Measurements from ENCODE around the gene EIF3J. TPM values are rescaled to one million over a fixed set of nuclear protein-coding genes. Genes with fewer than 3 reads are reported as not detected.
"Not testable (repeated sequence)": the region's sequence is repeated elsewhere in the genome, so short reads cannot be mapped to it uniquely, and the experiment has no call there.

EIF3J gene
- total RNA-seq, 1 donor from 2014 or later: 60.6 TPM

- no peaks in the 10 kb centered on the region for H3K4me1 ChIP-seq
- no peaks in the 10 kb centered on the region for H3K9me3 ChIP-seq
- H3K27ac ChIP-seq: no peak overlapping the region
- DNase-seq: no peak
- intact Hi-C loops (cut with DNase I): no loop called here
- no peak for TF ChIP-seq CTCF (IDR thresholded peaks at IDR 0.05)
- no peak for ATAC-seq
- no peaks in the 10 kb centered on the region for H3K27me3 ChIP-seq (ENCODE audit: low read depth)
- H3K36me3 ChIP-seq: peaks cover 63% of the 10 kb centered on the region
- no peak overlapping the region for H3K4me3 ChIP-seq
Observed at GRCh38 chr15:44525018-44525417, 11.9 kb upstream of the EIF3J start.

GRCh38 chr15:44527241-44527640, 9.7 kb upstream of the EIF3J start:
- intact Hi-C loops (cut with DNase I): no loop called here
- H3K27me3 ChIP-seq (ENCODE audit: low read depth): no peaks in the 10 kb centered on the region
- no peak for TF ChIP-seq CTCF (IDR thresholded peaks at IDR 0.05)
- H3K36me3 ChIP-seq: peaks cover 43% of the 10 kb centered on the region
- no peaks in the 10 kb centered on the region for H3K4me1 ChIP-seq
- no peak overlapping the region for H3K4me3 ChIP-seq
- ATAC-seq (no peak), DNase-seq (no peak)
- H3K9me3 ChIP-seq: no peaks in the 10 kb centered on the region
- no peak overlapping the region for H3K27ac ChIP-seq

- intact Hi-C loops (cut with DNase I): no loop called here
- H3K36me3 ChIP-seq: peaks cover 16% of the 10 kb centered on the region
- ATAC-seq: no peak
Observed at GRCh38 chr15:44529864-44530604, 6.9 kb upstream of the EIF3J start.

GRCh38 chr15:44530653-44531052, 6.3 kb upstream of the EIF3J start:
- TF ChIP-seq CTCF (IDR thresholded peaks at IDR 0.05): no peak
- H3K4me3 ChIP-seq: no peak overlapping the region
- no peak for ATAC-seq
- H3K4me1 ChIP-seq: peaks cover 10% of the 10 kb centered on the region
- no peaks in the 10 kb centered on the region for H3K27me3 ChIP-seq (ENCODE audit: low read depth)
- peaks cover 11% of the 10 kb centered on the region for H3K36me3 ChIP-seq
- intact Hi-C loops (cut with DNase I): no loop called here
- no peak for DNase-seq
- H3K27ac ChIP-seq: no peak overlapping the region
- no peaks in the 10 kb centered on the region for H3K9me3 ChIP-seq

More at GRCh38 chr15:44529864-44530604, 6.9 kb upstream of the EIF3J start:
- Histone ChIP-seq H3K9me3 (no peaks in the 10 kb centered on the region), H3K27ac (no peak overlapping the region), H3K4me1 (peaks cover 4% of the 10 kb centered on the region), H3K27me3 (ENCODE audit: low read depth) (no peaks in the 10 kb centered on the region), H3K4me3 (no peak overlapping the region)
- no peak for DNase-seq
- no peak for TF ChIP-seq CTCF (IDR thresholded peaks at IDR 0.05)

GRCh38 chr15:44532275-44532674, 4.7 kb upstream of the EIF3J start:
- not testable (repeated sequence) for ATAC-seq

GRCh38 chr15:44532689-44533088, 4.3 kb upstream of the EIF3J start:
- DNase-seq: no peak
- no peak overlapping the region for H3K27ac ChIP-seq
- H3K4me3 ChIP-seq: no peak overlapping the region
- H3K36me3 ChIP-seq: no peaks in the 10 kb centered on the region
- H3K27me3 ChIP-seq (ENCODE audit: low read depth): no peaks in the 10 kb centered on the region
- intact Hi-C loops (cut with DNase I): no loop called here
- TF ChIP-seq CTCF (IDR thresholded peaks at IDR 0.05): no peak
- H3K9me3 ChIP-seq: no peaks in the 10 kb centered on the region
- peaks cover 16% of the 10 kb centered on the region for H3K4me1 ChIP-seq
- ATAC-seq: no peak

More at GRCh38 chr15:44532275-44532674, 4.7 kb upstream of the EIF3J start:
- H3K4me3 ChIP-seq; H3K9me3 ChIP-seq; H3K27me3 ChIP-seq (ENCODE audit: low read depth); DNase-seq; H3K36me3 ChIP-seq; H3K27ac ChIP-seq; intact Hi-C loops (cut with DNase I): not testable (repeated sequence)
- H3K4me1 ChIP-seq: peaks cover 14% of the 10 kb centered on the region

Measured in lower lobe of right lung (tissue), 2 donors.